Omental fat pad (tissue), 4 donors: ENCODE results near the gene LTB4R2. TPM values are rescaled to one million over a fixed set of nuclear protein-coding genes. Genes with fewer than 3 reads are reported as not detected.

Source experiments
- ATAC-seq: fragments of 150-250 bp; one replicate; pipeline ENCODE4 v1.9.1; 2016; ENCODE audit warnings: mild to moderate bottlenecking, moderate library complexity; ENCODE audit not compliant: low FRiP score
- DNase-seq: peaks from one replicate; pipeline ENCODE4 v3.0.0-alpha.2; 2019; ENCODE audit warnings: low spot score
- total RNA-seq, 4 donors: library from RNA; depleted of rRNA; stranded (reverse); fragments of >200 nt; gene quantifications; one replicate each; pipeline ENCODE4 v1.1.0, GENCODE V29; 2016
- TF ChIP-seq, protein P1 (sequence below), 3 donors: fragments of 450-650 bp; IDR thresholded peaks; one replicate each; pipeline ENCODE4 v1.5.1; 2016 to 2017; ENCODE audit warnings: antibody characterized with exemption in 3 of 3, mild to moderate bottlenecking in 3 of 3, moderate library complexity in 2 of 3

The LTB4R2 gene
- total RNA-seq, 4 donors from 2014 or later: 4.7 to 9.0 (median 7.9) TPM

DNA sequence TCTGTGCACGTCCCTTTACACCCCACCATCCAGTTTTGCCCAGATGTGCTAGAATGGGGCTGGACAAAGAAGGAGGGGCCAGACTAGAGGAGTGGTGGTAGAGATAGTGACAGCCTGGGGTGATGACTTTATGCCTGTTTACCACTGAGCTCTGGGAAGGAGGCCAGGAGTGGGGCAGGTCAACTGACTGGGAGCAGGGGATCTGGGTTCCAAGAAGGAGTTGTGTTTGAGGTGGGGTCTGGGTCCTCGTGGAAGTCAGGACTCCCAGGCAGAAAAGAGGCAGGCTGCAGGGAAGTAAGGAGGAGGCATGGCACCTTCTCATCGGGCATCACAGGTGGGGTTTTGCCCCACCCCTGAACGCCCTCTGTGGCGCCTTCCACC, 315 bp downstream of the LTB4R2 start:
- ATAC-seq (no peak), DNase-seq (no peak)
- TF ChIP-seq, protein P1, sequence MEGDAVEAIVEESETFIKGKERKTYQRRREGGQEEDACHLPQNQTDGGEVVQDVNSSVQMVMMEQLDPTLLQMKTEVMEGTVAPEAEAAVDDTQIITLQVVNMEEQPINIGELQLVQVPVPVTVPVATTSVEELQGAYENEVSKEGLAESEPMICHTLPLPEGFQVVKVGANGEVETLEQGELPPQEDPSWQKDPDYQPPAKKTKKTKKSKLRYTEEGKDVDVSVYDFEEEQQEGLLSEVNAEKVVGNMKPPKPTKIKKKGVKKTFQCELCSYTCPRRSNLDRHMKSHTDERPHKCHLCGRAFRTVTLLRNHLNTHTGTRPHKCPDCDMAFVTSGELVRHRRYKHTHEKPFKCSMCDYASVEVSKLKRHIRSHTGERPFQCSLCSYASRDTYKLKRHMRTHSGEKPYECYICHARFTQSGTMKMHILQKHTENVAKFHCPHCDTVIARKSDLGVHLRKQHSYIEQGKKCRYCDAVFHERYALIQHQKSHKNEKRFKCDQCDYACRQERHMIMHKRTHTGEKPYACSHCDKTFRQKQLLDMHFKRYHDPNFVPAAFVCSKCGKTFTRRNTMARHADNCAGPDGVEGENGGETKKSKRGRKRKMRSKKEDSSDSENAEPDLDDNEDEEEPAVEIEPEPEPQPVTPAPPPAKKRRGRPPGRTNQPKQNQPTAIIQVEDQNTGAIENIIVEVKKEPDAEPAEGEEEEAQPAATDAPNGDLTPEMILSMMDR (IDR thresholded peaks at IDR 0.05): no peak

DNA sequence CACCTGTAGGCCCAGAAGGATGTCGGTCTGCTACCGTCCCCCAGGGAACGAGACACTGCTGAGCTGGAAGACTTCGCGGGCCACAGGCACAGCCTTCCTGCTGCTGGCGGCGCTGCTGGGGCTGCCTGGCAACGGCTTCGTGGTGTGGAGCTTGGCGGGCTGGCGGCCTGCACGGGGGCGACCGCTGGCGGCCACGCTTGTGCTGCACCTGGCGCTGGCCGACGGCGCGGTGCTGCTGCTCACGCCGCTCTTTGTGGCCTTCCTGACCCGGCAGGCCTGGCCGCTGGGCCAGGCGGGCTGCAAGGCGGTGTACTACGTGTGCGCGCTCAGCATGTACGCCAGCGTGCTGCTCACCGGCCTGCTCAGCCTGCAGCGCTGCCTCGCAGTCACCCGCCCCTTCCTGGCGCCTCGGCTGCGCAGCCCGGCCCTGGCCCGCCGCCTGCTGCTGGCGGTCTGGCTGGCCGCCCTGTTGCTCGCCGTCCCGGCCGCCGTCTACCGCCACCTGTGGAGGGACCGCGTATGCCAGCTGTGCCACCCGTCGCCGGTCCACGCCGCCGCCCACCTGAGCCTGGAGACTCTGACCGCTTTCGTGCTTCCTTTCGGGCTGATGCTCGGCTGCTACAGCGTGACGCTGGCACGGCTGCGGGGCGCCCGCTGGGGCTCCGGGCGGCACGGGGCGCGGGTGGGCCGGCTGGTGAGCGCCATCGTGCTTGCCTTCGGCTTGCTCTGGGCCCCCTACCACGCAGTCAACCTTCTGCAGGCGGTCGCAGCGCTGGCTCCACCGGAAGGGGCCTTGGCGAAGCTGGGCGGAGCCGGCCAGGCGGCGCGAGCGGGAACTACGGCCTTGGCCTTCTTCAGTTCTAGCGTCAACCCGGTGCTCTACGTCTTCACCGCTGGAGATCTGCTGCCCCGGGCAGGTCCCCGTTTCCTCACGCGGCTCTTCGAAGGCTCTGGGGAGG, 985 bp downstream of the LTB4R2 start, which contains the start of gene LTB4R:
Gene LTB4R, plus strand, starts transcription at position 857 of the 959 bp plus-strand sequence. CDS start 4,150 bp downstream, outside the sequence.
- ATAC-seq: peak; percentile 66
- TF ChIP-seq, protein P1 (IDR thresholded peaks at IDR 0.05): no peak
- DNase-seq: no peak

DNA sequence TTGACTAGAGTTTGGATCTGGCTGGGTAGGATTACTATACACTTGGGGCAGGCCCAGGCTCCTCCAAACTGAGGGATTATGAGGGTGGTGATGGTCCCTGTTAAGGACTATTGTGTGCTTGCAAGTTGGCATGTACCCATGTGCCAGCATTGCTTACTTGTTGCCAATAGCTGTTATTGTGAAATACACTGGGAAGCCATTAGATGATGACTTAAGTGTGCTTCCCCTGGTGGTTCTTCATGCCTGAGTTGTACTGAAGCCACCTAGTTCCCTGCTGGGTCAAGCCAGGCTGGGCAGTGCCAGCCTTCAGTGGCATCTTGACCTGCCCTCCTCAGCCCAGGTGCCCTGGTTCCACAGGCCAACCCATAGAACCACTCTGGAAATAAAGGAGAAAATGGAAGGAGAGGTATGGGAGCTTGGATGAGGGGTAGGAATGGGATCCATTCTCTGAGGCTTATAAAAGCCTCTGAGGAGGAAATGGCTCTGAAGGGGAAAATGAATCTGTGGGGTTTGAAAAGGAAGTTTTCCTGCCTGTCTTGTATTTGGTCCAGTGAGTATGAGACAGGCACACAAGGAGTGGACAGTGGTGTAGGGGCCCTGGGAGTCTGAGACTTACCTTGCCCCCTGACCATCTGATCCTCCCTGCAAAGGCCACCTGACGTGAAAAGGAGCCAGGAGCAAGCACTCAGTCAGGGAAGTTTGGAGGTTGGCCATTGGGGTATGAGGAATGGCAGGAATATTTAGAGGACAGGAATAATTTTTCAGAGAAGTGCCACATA, 2.1 kb downstream of the LTB4R2 start:
- TF ChIP-seq, protein P1 (IDR thresholded peaks at IDR 0.05): no peak
- ATAC-seq (no peak), DNase-seq (no peak)

DNA sequence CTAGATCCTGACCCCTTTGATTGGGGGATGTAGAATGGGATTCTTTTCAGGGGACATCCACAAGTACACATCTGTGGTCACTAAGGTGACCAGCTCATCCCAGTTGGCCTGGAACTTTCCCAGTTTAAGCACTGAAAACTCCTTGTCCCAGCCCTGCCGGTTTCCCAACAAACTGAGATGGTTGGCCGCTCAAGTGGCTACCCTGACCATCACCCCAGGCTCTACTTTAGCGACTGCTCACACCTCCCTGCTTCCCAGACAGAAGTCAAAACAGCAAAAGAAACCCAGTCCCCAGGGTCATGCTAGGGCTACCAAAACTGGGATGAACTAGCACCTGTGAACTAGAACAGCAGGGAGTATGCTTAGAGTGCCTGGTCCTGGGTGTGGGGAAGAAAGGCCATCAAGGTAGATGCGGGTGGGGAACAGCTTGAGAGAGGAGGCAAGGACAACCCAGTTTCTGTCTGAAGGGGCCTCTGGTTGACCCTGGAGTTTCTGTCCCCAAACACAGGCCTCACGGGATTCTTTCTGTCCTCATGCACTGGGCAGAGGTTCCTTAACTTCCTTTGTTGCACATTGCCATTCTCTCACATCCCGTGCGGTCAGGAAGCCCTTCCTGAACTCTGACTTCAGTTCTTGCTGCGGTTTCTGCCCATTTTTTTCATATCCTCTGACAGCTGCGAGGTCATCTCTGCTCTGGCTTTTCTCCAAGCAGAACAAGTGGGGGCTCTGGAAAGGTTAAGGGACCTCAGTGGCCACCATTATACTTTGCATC, 3.0 kb downstream of the LTB4R2 start:
- ATAC-seq: no peak
- DNase-seq: no peak
- TF ChIP-seq, protein P1 (IDR thresholded peaks at IDR 0.05): no peak

DNA sequence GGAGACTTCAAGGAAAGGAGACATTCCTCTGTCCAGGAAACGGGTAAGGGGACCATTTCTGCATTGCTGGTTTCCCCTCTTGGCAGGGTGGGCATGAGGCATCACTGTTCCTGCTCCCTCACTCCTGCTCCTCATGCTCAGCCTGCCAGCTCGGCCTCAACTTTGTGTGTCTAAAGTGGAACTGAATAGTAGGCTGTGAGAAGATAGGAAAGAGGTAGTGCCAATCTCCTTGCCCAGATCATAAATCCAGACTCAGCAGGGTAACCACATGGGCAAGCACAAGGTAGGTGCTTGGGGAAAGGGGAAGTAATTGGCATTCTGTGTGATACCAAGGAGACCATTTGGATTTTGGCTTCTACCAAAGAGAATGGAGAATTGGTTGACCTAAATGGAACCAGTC, 4.0 kb downstream of the LTB4R2 start:
- TF ChIP-seq, protein P1 (IDR thresholded peaks at IDR 0.05): no peak
- DNase-seq (no peak), ATAC-seq (no peak)

- no peak for DNase-seq
- TF ChIP-seq, protein P1 (IDR thresholded peaks at IDR 0.05): no peak
- ATAC-seq: no peak
Observed at GRCh38 chr14:24314377-24315193, 4.6 kb downstream of the LTB4R2 start.
